Activated gamma-delta T cell treated with Interleukin-2 at 50 U/mL for 16 hours (primary cell): ENCODE measurements around the gene MED13L.
"Not testable (repeated sequence)": the region's sequence is repeated elsewhere in the genome, so short reads cannot be mapped to it uniquely, and the experiment has no call there.

Experiments
- DNase-seq: peaks from one replicate; pipeline ENCODE4 v3.0.0-alpha.2; 2020

The MED13L gene

GRCh38 chr12:116245189-116245588 lies 32.3 kb downstream of the MED13L start:
- no peak for DNase-seq

- DNase-seq: no peak
These were observed 32.9 kb downstream of the MED13L start for GRCh38 chr12:116244474-116245090.

- DNase-seq: no peak
These were observed 33.5 kb downstream of the MED13L start for GRCh38 chr12:116244001-116244400.

- no peak for DNase-seq
These were observed 34.8 kb downstream of the MED13L start for GRCh38 chr12:116242740-116243139.

GRCh38 chr12:116241157-116241759 lies 36.2 kb downstream of the MED13L start:
- DNase-seq: no peak

GRCh38 chr12:116238570-116239119 lies 38.8 kb downstream of the MED13L start:
- DNase-seq: not testable (repeated sequence)

- DNase-seq: no peak
These were observed 39.3 kb downstream of the MED13L start for GRCh38 chr12:116238149-116238548.

- no peak for DNase-seq
These were observed 40.5 kb downstream of the MED13L start for GRCh38 chr12:116236976-116237375.

GRCh38 chr12:116236148-116236731 lies 41.3 kb downstream of the MED13L start:
- DNase-seq: peak; percentile 41

- not testable (repeated sequence) for DNase-seq
These were observed 43.3 kb downstream of the MED13L start for GRCh38 chr12:116234148-116234547.

GRCh38 chr12:116233669-116234068 lies 43.8 kb downstream of the MED13L start:
- DNase-seq: no peak

GRCh38 chr12:116227811-116228210 lies 49.7 kb downstream of the MED13L start:
- no peak for DNase-seq

- DNase-seq: no peak
These were observed 51.5 kb downstream of the MED13L start for GRCh38 chr12:116226026-116226425.

- no peak for DNase-seq
These were observed 55.1 kb downstream of the MED13L start for GRCh38 chr12:116222358-116222757.

- DNase-seq: no peak
These were observed 56.7 kb downstream of the MED13L start for GRCh38 chr12:116220756-116221155.

GRCh38 chr12:116217045-116217735 lies 60.3 kb downstream of the MED13L start:
- DNase-seq: no peak

GRCh38 chr12:116216022-116216756 lies 61.3 kb downstream of the MED13L start:
- no peak for DNase-seq

GRCh38 chr12:116215023-116215422 lies 62.5 kb downstream of the MED13L start:
- no peak for DNase-seq

- DNase-seq: no peak
These were observed 63.5 kb downstream of the MED13L start for GRCh38 chr12:116213885-116214527.

- DNase-seq: no peak
These were observed 64.5 kb downstream of the MED13L start for GRCh38 chr12:116213014-116213413.

GRCh38 chr12:116210762-116211161 lies 66.7 kb downstream of the MED13L start:
- DNase-seq: no peak

GRCh38 chr12:116210131-116210530 lies 67.4 kb downstream of the MED13L start:
- no peak for DNase-seq
